Left kidney (tissue), 2 donors: ENCODE measurements around the gene FGD5. TPM values are rescaled to one million over a fixed set of nuclear protein-coding genes. Genes with fewer than 3 reads are reported as not detected.

Source experiments
- DNase-seq: peaks from one replicate; pipeline ENCODE4 v3.0.0-alpha.2; 2013
- polyA plus RNA-seq: library from polyadenylated mRNA; unstranded; fragments of 120-200 nt; gene quantifications from one replicate; pipeline ENCODE4 v1.2.1, GENCODE V29; 2013; ENCODE audit not compliant: insufficient read length

Gene FGD5
- polyA plus RNA-seq, 1 donor, result 20.9 TPM

- no peak for DNase-seq
Observed at GRCh38 chr3:14823910-14824629, 5.3 kb downstream of the FGD5 start.

GRCh38 chr3:14824646-14825045 is 5.9 kb downstream of the FGD5 start:
- no peak for DNase-seq

DNA sequence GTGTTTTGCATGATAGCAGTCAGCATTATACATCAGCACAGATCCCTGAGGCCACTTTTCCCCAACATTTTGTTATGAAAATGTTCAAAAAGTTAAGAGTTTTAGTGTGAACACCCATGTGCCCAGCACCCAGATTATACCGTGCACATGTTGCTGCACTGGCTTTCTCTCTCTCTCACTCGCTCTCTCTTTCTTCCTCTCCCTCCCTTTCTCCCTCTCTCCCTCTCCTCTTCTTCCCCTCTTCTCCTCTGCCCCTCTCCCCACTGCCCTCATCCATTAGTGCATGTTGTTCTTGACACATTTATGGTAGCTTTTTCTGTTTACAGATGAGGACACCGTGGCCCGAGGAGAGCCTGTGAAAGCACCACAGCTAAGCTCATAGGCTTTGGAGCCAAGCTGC is 7.3 kb downstream of the FGD5 start:
- no peak for DNase-seq

DNA sequence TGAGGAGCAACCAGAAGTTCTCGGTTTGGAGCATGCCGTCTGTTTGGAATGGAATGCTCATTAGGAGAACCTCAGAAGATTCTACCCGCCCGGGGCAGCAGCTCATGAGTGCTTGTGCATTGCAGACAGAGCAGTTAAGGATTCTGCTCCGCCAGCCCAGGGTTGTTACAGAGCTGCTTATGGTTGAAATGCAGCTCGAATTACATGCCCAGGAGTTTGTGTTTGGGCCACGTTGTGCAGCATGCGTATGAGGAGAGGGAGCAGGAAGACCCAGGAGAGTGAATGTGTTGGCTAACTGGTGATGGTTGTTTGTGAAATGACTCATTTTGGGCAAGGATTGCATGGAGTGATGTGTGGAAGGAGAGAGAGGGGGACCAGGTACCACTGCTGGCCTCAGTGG is 9.0 kb downstream of the FGD5 start:
- no peak for DNase-seq

DNA sequence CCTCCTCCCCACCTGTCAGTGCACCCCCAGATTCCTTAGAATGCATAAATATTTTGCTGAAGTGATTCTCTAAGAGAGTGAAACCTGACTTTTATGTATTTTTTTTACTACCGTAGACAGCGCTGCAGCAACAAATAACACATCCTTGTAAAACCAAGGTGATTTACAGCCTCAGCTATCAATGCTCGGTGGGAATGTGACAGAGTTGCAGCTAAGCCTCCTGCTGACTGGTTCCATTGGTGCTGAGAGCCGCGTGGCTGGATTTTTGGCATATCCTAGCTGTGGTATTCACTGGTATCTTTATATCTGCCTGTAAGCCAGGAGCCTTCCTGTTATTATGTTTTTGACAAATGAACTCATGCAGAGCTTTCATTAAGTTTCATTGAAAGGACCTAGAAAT is 11.0 kb downstream of the FGD5 start:
- DNase-seq, result no peak

DNA sequence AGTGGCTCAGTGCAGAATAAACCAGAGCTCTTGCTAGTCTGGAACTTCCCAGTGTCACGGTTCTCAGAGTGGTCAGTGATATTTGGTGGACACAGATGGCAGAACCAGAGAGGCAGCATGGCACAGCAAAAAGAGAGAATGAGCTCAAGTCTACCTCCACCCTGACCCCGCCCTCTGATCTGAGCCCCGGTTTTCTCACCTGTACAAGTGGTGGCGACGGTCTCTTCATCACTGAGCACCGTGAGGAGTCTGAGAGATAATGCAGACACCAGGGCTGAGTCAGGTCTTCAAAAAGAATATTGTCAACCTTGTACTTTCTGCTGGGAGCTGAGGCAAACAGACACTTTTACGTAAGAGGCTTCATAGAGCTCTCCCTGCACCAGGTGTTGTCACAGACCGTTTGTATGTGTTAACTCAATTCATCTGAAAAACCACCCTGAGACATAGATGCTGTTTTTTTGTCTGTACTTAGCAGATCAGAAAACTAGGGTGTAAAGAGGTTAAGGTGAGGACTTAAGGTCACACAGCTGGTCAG is 13.2 kb downstream of the FGD5 start:
- DNase-seq, result no peak

- no peak for DNase-seq
Observed at GRCh38 chr3:14832975-14833722, 14.4 kb downstream of the FGD5 start.

- DNase-seq, result no peak
Observed at GRCh38 chr3:14834121-14834520, 15.4 kb downstream of the FGD5 start.

DNA sequence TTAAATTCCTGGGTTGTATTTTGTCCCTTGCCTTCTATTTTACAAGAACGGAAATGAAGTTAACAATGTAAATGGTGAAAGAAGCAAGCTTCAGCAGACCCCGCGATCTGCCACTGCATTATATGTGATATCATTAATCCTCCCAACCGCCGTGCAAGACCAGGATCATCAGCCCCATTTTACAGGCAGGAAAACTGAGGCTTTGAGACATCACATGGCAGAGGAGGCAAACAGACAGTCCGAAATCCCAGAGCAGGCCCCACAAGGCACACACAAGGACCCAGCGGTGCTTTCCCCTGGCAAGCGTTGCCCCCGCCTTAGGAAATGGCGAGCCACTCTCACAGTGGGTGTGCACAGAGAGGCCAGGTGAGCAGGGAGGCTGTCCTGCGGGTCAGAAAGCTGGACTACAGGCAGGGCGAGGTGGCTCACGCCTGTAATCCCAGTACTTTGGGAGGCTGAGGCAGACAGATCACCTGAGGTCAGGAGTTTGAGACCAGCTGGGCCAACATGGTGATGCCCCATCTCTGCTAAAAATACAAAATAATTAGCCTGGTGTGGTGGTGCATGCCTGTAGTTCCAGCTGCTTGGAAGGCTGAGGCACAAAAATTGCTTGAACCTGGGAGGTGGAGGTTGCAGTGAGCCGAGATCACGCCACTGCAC is 16.2 kb downstream of the FGD5 start:
- DNase-seq, result no peak

DNA sequence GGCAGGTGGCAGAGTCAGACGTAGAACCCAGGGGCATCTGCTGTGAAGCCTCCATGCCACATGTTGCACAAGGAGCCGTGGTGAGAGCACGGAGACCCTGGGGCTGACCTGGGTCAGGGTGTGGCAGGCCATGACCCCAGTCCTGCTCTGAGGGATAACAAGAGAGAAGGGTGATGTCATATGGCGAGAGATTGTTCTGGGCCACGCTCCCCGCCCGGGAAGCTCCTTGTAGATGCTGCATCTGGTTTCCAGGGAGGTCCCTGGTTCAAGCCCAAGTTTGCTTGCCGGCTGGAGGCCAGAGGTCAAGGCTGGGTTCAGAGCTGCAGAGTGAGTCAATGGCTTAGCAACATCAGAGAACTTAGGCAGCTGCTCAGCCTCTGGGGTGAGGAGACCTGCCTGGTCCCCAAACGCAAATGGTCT is 17.3 kb downstream of the FGD5 start:
- DNase-seq, result no peak

DNA sequence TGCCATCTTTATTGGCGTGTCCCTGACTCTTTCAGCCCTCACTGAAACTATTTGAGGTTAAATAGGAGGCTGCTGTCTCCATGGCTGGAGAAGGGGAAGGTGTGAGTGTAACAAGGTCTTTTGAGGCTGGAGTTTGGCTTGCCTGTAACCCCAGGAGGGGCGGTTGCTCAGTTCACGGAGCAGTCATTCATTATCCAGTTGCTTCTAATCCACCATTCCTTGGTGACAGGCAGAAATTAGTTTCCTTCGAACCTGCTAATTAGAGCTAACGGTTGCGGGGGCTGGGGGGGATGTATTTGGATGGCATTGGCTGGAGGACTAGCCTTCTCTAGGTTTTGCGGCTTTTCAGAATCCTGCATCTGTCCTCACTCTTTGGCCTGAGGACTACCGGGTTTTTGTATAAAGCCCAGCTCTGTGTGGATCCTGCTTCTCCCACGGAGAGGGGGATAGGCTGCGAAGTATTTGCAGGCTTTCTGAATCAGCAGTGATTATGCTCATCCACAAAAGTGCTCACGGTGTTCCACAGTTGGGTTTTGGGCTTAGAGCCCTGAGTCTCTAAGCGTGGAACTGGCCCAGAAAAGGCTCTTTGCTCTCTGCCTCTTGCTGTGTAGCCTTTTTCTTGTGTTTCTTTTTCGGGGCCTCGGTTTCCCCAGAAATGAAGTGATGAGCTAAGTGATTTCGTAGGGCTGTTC is 18.6 kb downstream of the FGD5 start:
- DNase-seq, result no peak

GRCh38 chr3:14837878-14838258 is 19.1 kb downstream of the FGD5 start:
- no peak for DNase-seq

GRCh38 chr3:14839236-14839635 is 20.5 kb downstream of the FGD5 start:
- DNase-seq, result no peak

GRCh38 chr3:14841836-14842235 is 23.1 kb downstream of the FGD5 start:
- no peak for DNase-seq

DNA sequence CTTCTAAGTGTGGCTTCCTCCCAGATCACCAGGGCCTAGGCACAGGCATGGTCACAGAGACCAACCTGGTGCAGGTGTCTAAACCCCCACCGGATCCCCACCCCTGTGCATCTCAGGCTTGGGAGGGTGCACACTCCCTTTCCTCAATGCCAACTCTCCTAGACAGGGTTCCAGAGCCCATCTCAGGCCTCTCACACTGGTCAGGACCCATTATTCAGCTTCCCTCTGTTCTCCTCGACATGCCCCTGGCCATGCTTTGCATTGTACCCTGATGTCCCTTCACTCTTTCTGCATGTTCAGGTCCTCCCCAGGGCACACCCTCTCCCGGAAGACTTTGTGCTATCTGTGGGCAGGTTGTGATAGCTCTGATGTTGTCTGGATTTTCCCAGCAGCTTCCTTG is 23.5 kb downstream of the FGD5 start:
- DNase-seq, result no peak

DNA sequence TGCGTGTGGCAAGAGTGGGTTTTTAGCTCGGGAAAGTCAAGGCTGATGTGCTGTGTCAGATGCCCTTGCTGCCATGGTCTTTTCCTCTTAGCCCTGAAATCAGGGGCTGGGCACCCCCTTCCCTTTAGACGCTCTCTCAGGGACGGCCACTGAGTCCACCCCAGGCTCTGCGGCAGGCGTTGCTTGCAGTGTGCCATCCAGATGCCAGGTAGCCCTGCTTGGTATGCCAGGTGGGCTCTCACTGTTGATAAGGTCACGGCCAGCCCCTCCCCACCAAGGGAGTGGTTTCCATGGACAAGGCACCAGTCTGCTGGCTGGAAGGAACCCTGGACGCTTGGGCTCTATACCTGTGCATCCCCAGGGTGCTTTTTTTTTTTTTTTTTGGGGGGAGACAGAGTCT is 24.6 kb downstream of the FGD5 start:
- DNase-seq, result no peak

DNA sequence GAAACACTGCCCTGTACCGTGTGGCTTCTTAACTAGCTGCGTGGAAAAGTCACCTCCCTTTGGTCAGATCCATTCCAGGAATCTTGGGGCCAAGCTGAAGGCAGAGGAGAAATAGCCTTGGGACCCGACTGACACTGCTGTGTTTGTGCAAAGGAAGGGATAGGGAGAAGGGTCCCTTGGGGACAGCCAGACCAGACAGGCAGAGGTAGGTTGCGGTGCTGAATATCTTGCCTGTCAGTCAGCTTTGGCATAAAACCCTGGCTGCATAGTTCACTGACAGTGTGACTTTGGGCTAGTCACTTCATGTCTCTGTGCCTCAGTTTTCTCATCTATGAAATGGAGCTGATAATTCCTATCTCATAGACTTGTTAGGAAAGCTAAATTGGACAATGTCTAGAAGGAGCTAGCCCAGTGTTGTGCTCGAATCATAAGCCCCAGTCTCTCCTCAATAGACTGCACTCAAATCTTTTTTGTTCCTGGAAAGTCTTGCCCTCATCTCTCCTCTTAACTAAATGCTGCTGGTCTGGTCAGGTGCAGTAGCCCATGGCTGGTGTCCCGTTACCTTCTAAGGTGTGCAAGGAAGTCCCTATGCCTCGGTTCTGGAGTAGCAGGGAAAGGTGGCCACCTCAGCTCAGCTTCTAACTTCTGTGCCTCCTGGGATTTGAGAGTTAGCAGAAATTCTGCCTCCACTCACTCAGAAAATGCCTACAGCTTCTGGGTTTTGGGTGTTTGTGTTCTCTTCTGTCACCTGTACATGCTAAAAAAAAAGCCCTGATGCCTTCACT is 25.8 kb downstream of the FGD5 start:
- DNase-seq, result no peak

DNA sequence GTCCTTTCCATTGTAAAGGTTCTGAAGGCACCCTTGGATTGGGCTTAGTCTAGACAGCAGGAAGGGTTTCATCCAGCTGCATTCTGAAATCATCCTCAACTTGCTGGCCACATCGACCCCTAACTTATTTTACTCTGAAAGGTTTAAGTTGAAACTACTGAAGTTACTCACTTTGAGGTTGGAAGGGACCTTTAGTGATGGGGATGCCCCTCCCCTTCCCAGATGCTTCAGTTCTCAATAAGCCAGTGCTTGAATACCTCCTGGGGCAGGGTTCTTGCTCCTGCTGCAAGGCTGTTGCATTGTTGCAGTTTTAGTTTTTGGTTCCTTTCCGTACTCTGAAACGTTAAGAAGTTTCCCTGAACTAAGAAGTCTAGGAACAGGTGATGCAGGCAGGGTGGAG is 26.4 kb downstream of the FGD5 start:
- no peak for DNase-seq

- DNase-seq, result no peak
Observed at GRCh38 chr3:14845826-14846225, 27.1 kb downstream of the FGD5 start.

DNA sequence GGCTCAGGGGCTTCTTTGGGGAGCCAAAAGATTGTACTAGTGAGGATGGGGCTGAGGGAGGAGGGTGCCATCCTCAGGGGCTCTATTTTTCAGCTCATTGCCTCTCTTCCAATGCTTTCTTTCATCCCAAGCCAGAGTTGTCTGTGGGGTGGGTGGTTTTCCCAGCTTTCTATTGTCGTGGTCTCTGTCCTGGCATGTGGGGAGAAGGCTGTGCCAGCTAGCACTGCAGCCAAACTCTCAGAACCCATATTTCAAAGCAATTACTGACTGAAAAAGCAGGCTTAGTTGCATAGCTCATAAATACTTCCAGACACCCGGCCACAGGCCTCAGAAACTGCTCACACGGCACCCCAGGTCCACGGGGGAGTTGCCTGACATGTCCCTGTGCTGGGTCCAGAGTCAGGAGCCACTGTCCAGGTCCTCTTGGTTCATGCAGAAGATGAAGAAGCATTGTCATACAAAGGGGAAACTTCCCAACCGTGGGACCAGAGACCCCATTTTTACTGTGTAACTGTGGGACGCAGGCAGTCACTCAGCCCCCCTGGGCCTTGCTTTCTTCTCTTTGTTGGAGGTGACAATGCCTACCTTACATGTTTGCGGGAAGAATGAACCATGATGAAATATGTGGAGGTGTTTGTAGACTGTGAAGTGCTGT is 27.6 kb downstream of the FGD5 start:
- no peak for DNase-seq
